Measurements from ENCODE around the gene PCYOX1L.

PCYOX1L gene

GRCh38 chr5:149310488-149310887, 47.4 kb upstream of the PCYOX1L start (continued):
- TF ChIP-seq CSRNP3 (CRISPR knock-in tag; IDR thresholded peaks at IDR 0.05) (no peak), CSDC2 (CRISPR knock-in tag; IDR thresholded peaks at IDR 0.05) (no peak), RARB (CRISPR knock-in tag; IDR thresholded peaks at IDR 0.05) (no peak), ZFP3 (CRISPR knock-in tag; IDR thresholded peaks at IDR 0.05) (no peak), ISL1 (CRISPR knock-in tag; IDR thresholded peaks at IDR 0.05) (no peak), ARNTL (CRISPR knock-in tag; IDR thresholded peaks at IDR 0.05; ENCODE audit: borderline replicate concordance, low read depth) (no peak), TCF4 (CRISPR knock-in tag; IDR thresholded peaks at IDR 0.05; ENCODE audit: borderline replicate concordance) (no peak), ZFP30 (CRISPR knock-in tag; IDR thresholded peaks at IDR 0.05) (no peak)

- TF ChIP-seq ZFP3 (CRISPR knock-in tag; IDR thresholded peaks at IDR 0.05) (no peak), ISL1 (CRISPR knock-in tag; IDR thresholded peaks at IDR 0.05) (no peak), PATZ1 (CRISPR knock-in tag; IDR thresholded peaks at IDR 0.05; ENCODE audit: borderline replicate concordance) (no peak), TOX (CRISPR knock-in tag; IDR thresholded peaks at IDR 0.05; ENCODE audit: borderline replicate concordance) (no peak), ZNF565 (CRISPR knock-in tag; conservative IDR thresholded peaks at IDR 0.05; ENCODE audit: low read depth) (no peak), CSDC2 (CRISPR knock-in tag; IDR thresholded peaks at IDR 0.05) (no peak), ARNTL (CRISPR knock-in tag; IDR thresholded peaks at IDR 0.05; ENCODE audit: borderline replicate concordance, low read depth) (no peak), PPARA (CRISPR knock-in tag; IDR thresholded peaks at IDR 0.05; ENCODE audit: borderline replicate concordance) (no peak), CREB5 (CRISPR knock-in tag; IDR thresholded peaks at IDR 0.05; ENCODE audit: low read depth) (no peak), ZNF8 (CRISPR knock-in tag; IDR thresholded peaks at IDR 0.05) (no peak), BACH2 (CRISPR knock-in tag; IDR thresholded peaks at IDR 0.05; ENCODE audit: borderline replicate concordance) (no peak), SNAI2 (CRISPR knock-in tag; IDR thresholded peaks at IDR 0.05) (no peak), TSHZ2 (CRISPR knock-in tag; IDR thresholded peaks at IDR 0.05) (no peak), GLIS3 (CRISPR knock-in tag; IDR thresholded peaks at IDR 0.05) (no peak), TCF4 (CRISPR knock-in tag; IDR thresholded peaks at IDR 0.05; ENCODE audit: borderline replicate concordance) (no peak), POU6F1 (CRISPR knock-in tag; IDR thresholded peaks at IDR 0.05; ENCODE audit: borderline replicate concordance, low read depth) (no peak), RARB (CRISPR knock-in tag; IDR thresholded peaks at IDR 0.05) (no peak), ZFP30 (CRISPR knock-in tag; IDR thresholded peaks at IDR 0.05) (no peak)
- ATAC-seq: peak; percentile 67; the same call in 2 of the 3 replicates
Observed at GRCh38 chr5:149310947-149311658, 46.7 kb upstream of the PCYOX1L start.

All from SK-N-SH treated with all-trans-retinoic acid at 6 μM for 48 hours (cell line).